GM21360 (cell line): Measurements from ENCODE around the gene NUDCD2.
"Not testable (repeated sequence)": the region's sequence is repeated elsewhere in the genome, so short reads cannot be mapped to it uniquely, and the experiment has no call there.

ENCODE experiments used
- ATAC-seq: cut with Tn5 transposase; IDR thresholded peaks from one replicate; pipeline ENCODE4 v1.9.1; 2021; ENCODE audit warnings: mild to moderate bottlenecking, moderate library complexity; ENCODE audit not compliant: unreplicated experiment

NUDCD2 gene

GRCh38 chr5:163473635-163474243 lies 13.8 kb upstream of the NUDCD2 start:
- ATAC-seq, result no peak

GRCh38 chr5:163467682-163468081 lies 7.8 kb upstream of the NUDCD2 start:
- no peak for ATAC-seq

- ATAC-seq, result no peak
Measured at GRCh38 chr5:163463063-163463435, 3.1 kb upstream of the NUDCD2 start.

GRCh38 chr5:163460562-163461171 lies 765 bp upstream of the NUDCD2 start, which contains the start of gene HMMR:
TSS of gene HMMR (plus strand) at chr5:163460632. CDS start at chr5:163460693, 61 bp downstream.
- ATAC-seq, result no peak

GRCh38 chr5:163459462-163459818 lies 462 bp downstream of the NUDCD2 start:
- ATAC-seq, result peak; percentile 1

- no peak for ATAC-seq
Measured at GRCh38 chr5:163458778-163459385, 1.0 kb downstream of the NUDCD2 start.

GRCh38 chr5:163456840-163457239 lies 3.1 kb downstream of the NUDCD2 start:
- ATAC-seq, result no peak

GRCh38 chr5:163456029-163456589 lies 3.8 kb downstream of the NUDCD2 start:
- ATAC-seq, result no peak

- not testable (repeated sequence) for ATAC-seq
Measured at GRCh38 chr5:163455406-163455805, 4.5 kb downstream of the NUDCD2 start.

- no peak for ATAC-seq
Measured at GRCh38 chr5:163453705-163454104, 6.2 kb downstream of the NUDCD2 start.

- no peak for ATAC-seq
Measured at GRCh38 chr5:163451489-163451888, 8.4 kb downstream of the NUDCD2 start.

- no peak for ATAC-seq
Measured at GRCh38 chr5:163448491-163448890, 11.4 kb downstream of the NUDCD2 start.

GRCh38 chr5:163447875-163448274 lies 12.0 kb downstream of the NUDCD2 start:
- no peak for ATAC-seq

- no peak for ATAC-seq
Measured at GRCh38 chr5:163447191-163447590, 12.7 kb downstream of the NUDCD2 start.

GRCh38 chr5:163445345-163445744 lies 14.6 kb downstream of the NUDCD2 start:
- ATAC-seq, result no peak

GRCh38 chr5:163444526-163444925 lies 15.4 kb downstream of the NUDCD2 start:
- ATAC-seq, result no peak

- no peak for ATAC-seq
Measured at GRCh38 chr5:163440954-163441353, 18.9 kb downstream of the NUDCD2 start.

- no peak for ATAC-seq
Measured at GRCh38 chr5:163439092-163439425, 20.8 kb downstream of the NUDCD2 start.

- ATAC-seq, result peak; percentile 97
Measured at GRCh38 chr5:163437309-163438182, 22.4 kb downstream of the NUDCD2 start, which contains the start of gene CCNG1. TSS of gene CCNG1 (plus strand) at chr5:163437595. CDS start at chr5:163439257, 1,662 bp downstream.

- ATAC-seq, result no peak
Measured at GRCh38 chr5:163437011-163437308, 22.9 kb downstream of the NUDCD2 start.

GRCh38 chr5:163436515-163436914 lies 23.4 kb downstream of the NUDCD2 start:
- ATAC-seq, result no peak
